K562 (cell line): ENCODE results near the gene GOLGB1. TPM values are rescaled to one million over a fixed set of nuclear protein-coding genes. Genes with fewer than 3 reads are reported as not detected.

Experiments used
- ATAC-seq: fragments of 200-7000 bp; cut with Tn5 transposase; 3 replicates; pipeline ENCODE4 v1.9.1; 2020; ENCODE audit warnings: moderate library complexity
- BruUV-seq: library from RNA; stranded (reverse); fragments of 400-500 nt; replicated peaks from 2 replicates; lab custom pipeline; 2021; lab: Mats Ljungman, UMichigan
- CTCF ChIA-PET: fragments of 300-600 bp; formaldehyde crosslinking; extraction: SDS; loops from one replicate; lab custom pipeline; 2021; ENCODE audit warnings: low intra/inter-chr PET ratio; lab: Yijun Ruan, JAX
- POLR2A ChIA-PET: fragments of 300-600, 350-650 bp; sonication (Branson Sonifier 250); formaldehyde crosslinking; extraction: SDS; loops from one replicate; lab custom pipeline; 2021; ENCODE audit warnings: antibody characterized with exemption, inconsistent platforms; lab: Yijun Ruan, JAX
- DNase-seq, 4 experiments: peaks; one replicate each; pipeline versions ENCODE4 v3.0.0 to v3.0.0-alpha.2; 2011 to 2018; ENCODE audit warnings: low spot score in 3 of 4, mixed read lengths in 3 of 4; ENCODE audit errors: extremely low read depth in 1 of 4
- FAIRE-seq: peaks from 2 replicates; lab custom pipeline; 2011; peaks lifted over from hg19 to GRCh38; lab: Jason Lieb, UNC
- H2AFZ ChIP-seq: 2 replicates; pipeline ENCODE4 v1.6.0; 2011; ENCODE audit warnings: low read depth, low read length, control low read depth, inconsistent platforms
- H3K27ac ChIP-seq: fragments of 200-600 bp; 3 replicates; pipeline ENCODE4 v1.8.0; 2011; ENCODE audit warnings: low read depth, mild to moderate bottlenecking, control low read depth, inconsistent platforms, low read length, moderate library complexity, mixed read lengths; ENCODE audit errors: extremely low read depth
- H3K27me3 ChIP-seq, 2 experiments: fragments of 300-600 bp in 1 of 2; 2 replicates in 1 of 2; 3 replicates in 1 of 2; pipeline versions ENCODE4 v1.6.0 to v1.8.0; 2011; ENCODE audit warnings: inconsistent platforms in 2 of 2, low read length in 2 of 2, mild to moderate bottlenecking in 1 of 2, mixed read lengths in 1 of 2, moderate library complexity in 1 of 2; ENCODE audit not compliant: control insufficient read depth in 2 of 2, insufficient read depth in 2 of 2
- H3K36me3 ChIP-seq: fragments of 300-600 bp; 3 replicates; pipeline ENCODE4 v1.8.0; 2011; ENCODE audit warnings: mild to moderate bottlenecking, low read length, inconsistent platforms; ENCODE audit not compliant: control insufficient read depth, insufficient read depth
- H3K4me1 ChIP-seq, 2 experiments: fragments of 200-600 bp in 1 of 2; replicated peaks in 1 of 2; 2 replicates in 1 of 2; 3 replicates in 1 of 2; pipeline versions ENCODE4 v1.5.1 to v1.8.0; 2011; ENCODE audit warnings: inconsistent platforms in 2 of 2, low read length in 2 of 2, mild to moderate bottlenecking in 1 of 2, mixed read lengths in 1 of 2, moderate library complexity in 1 of 2; ENCODE audit not compliant: control insufficient read depth in 2 of 2, insufficient read depth in 2 of 2
- H3K4me2 ChIP-seq: 2 replicates; pipeline ENCODE4 v1.6.1; 2011; ENCODE audit warnings: low read length, control low read depth, inconsistent platforms, mixed read lengths; ENCODE audit not compliant: insufficient read depth
- H3K4me3 ChIP-seq: fragments of 200-600 bp; sonication (generic), shearing (Covaris generic); 2 replicates; pipeline ENCODE4 v1.5.1; 2016; ENCODE audit warnings: control low read depth, inconsistent platforms
- H3K79me2 ChIP-seq: fragments of 200-600 bp; 3 replicates; pipeline ENCODE4 v1.8.0; 2011; ENCODE audit warnings: low read length, inconsistent platforms; ENCODE audit not compliant: control insufficient read depth, insufficient read depth
- H3K9ac ChIP-seq, 2 experiments: 2 replicates each; pipeline versions ENCODE4 v1.6.0 to v1.6.1; 2011; ENCODE audit warnings: low read depth in 2 of 2, low read length in 2 of 2, control low read depth in 1 of 2, inconsistent platforms in 1 of 2, mild to moderate bottlenecking in 1 of 2, mixed read lengths in 1 of 2; ENCODE audit not compliant: insufficient read depth in 1 of 2
- H3K9me1 ChIP-seq: one replicate; pipeline ENCODE4 v1.6.0; 2011; ENCODE audit warnings: inconsistent platforms, mild to moderate bottlenecking, low read length, moderate library complexity; ENCODE audit not compliant: control insufficient read depth, insufficient read depth
- H3K9me3 ChIP-seq: replicated peaks from 2 replicates; pipeline ENCODE4 v1.5.1; 2011; ENCODE audit warnings: low read depth, low read length, inconsistent platforms; ENCODE audit not compliant: control insufficient read depth, insufficient read depth
- H4K20me1 ChIP-seq: replicated peaks from 2 replicates; pipeline ENCODE4 v1.6.1; 2011; ENCODE audit warnings: low read length, inconsistent platforms, mixed read lengths; ENCODE audit not compliant: control insufficient read depth, insufficient read depth
- CTBP1 ChIP-seq: fragments of 450-650 bp; IDR thresholded peaks from 2 replicates; pipeline ENCODE4 v1.6.1; 2016; ENCODE audit warnings: borderline replicate concordance
- DIDO1 ChIP-seq: fragments of 450-650 bp; IDR thresholded peaks from 2 replicates; pipeline ENCODE4 v1.6.1; 2016; ENCODE audit warnings: low read depth, missing biosample characterization, missing genetic modification characterization
- HIVEP1 ChIP-seq: fragments of 250-450 bp; sonication (Bioruptor Pico); IDR thresholded peaks from 2 replicates; pipeline ENCODE4 v1.4.0; 2020; ENCODE audit warnings: mild to moderate bottlenecking
- KAT7 ChIP-seq: sonication (generic); formaldehyde crosslinking; IDR thresholded peaks from 2 replicates; pipeline ENCODE4 v1.8.0; 2022; ENCODE audit warnings: missing genetic modification reagents, mild to moderate bottlenecking, borderline replicate concordance
- MEIS2 ChIP-seq: fragments of 450-650 bp; IDR thresholded peaks from 2 replicates; pipeline ENCODE4 v1.6.1; 2014; ENCODE audit warnings: mild to moderate bottlenecking; ENCODE audit not compliant: partially characterized antibody
- MXI1 ChIP-seq: IDR thresholded peaks from 2 replicates; pipeline ENCODE4 v1.6.1; 2011; ENCODE audit warnings: low read depth, mild to moderate bottlenecking, improper control_type of control experiment, low read length
- NCOA2 ChIP-seq, 2 experiments: fragments of 450-650 bp; IDR thresholded peaks; 2 replicates each; pipeline ENCODE4 v1.6.1; 2018; ENCODE audit warnings: mild to moderate bottlenecking in 2 of 2, moderate library complexity in 1 of 2; ENCODE audit not compliant: partially characterized antibody in 2 of 2
- POU5F1 ChIP-seq: fragments of 150-350 bp; IDR thresholded peaks from 2 replicates; pipeline ENCODE4 v1.6.1; 2014; ENCODE audit warnings: borderline replicate concordance, low read length, low read depth, mild to moderate bottlenecking; ENCODE audit not compliant: partially characterized antibody
- ZKSCAN1 ChIP-seq: fragments of 150-350 bp; IDR thresholded peaks from 2 replicates; pipeline ENCODE4 v1.6.1; 2016; ENCODE audit warnings: low read depth, low read length
- ZNF175 ChIP-seq: fragments of 200-800 bp; sonication (Bioruptor generic); IDR thresholded peaks from 2 replicates; pipeline ENCODE4 v1.6.1; 2016; ENCODE audit warnings: low read depth, mild to moderate bottlenecking, missing genetic modification characterization, missing compliant biosample characterization
- ZNF3 ChIP-seq: fragments of 250-450 bp; sonication (Bioruptor Pico); IDR thresholded peaks from 2 replicates; pipeline ENCODE4 v1.5.0; 2021; ENCODE audit warnings: mild to moderate bottlenecking, moderate library complexity
- ZNF561 ChIP-seq: fragments of 450-650 bp; formaldehyde crosslinking; conservative IDR thresholded peaks from 2 replicates; pipeline ENCODE4 v1.4.0; 2020; ENCODE audit warnings: mild to moderate bottlenecking, moderate library complexity
- WGBS: fragments of 100-300 bp; shearing (Covaris generic); methylation state at CpG from one replicate; pipeline ENCODE4 v1.1.6; 2016; ENCODE audit warnings: low coverage, mixed read lengths; ENCODE audit not compliant: insufficient coverage; ENCODE audit errors: missing lambda C conversion rate; 5-methylcytosine and 5-hydroxymethylcytosine counted together
- in situ Hi-C: fragments of 300-500 bp; cut with MboI; formaldehyde crosslinking; loops from 4 replicates; pipeline ENCODE4 v1.15.0; 2018; ENCODE audit warnings: inconsistent platforms, mixed read lengths
- intact Hi-C: fragments of 100-400 bp; cut with micrococcal nuclease; formaldehyde crosslinking; loops from 2 replicates; pipeline ENCODE4 v1.14.2; 2022
- polyA plus RNA-seq, 8 experiments: library from polyadenylated mRNA; depleted of rRNA in 4 of 8; stranded (reverse) in 5 of 8; unstranded in 3 of 8; fragments of >200 nt; fragmentation: Nextera tagmentation in 2 of 8; fragmentation: Illumina TruSeq in 1 of 8; extraction: Ambion mirVana in 2 of 8; extraction: Trizol in 1 of 8; gene quantifications; 2 replicates each; pipeline versions ENCODE4 v1.2.1 to v1.2.3, GENCODE V29; 2011 to 2014; ENCODE audit warnings: inconsistent platforms in 1 of 8, missing spikeins in 1 of 8
- total RNA-seq, 7 experiments: library from RNA; depleted of rRNA in 6 of 7; stranded (reverse); fragments of >200 nt in 6 of 7; fragmentation: Illumina TruSeq in 2 of 7; extraction: Trizol in 2 of 7; gene quantifications; 2 replicates each; pipeline versions ENCODE4 v1.2.1 to v1.2.3, GENCODE V29; 2011 to 2021; ENCODE audit warnings: low replicate concordance in 1 of 7
- TF ChIP-seq, protein P1 (sequence below): sonication (generic); formaldehyde crosslinking; IDR thresholded peaks from 2 replicates; pipeline ENCODE4 v1.8.1; 2023; ENCODE audit warnings: mild to moderate bottlenecking, missing genetic modification reagents
- TF ChIP-seq, protein P2 (sequence below): sonication (generic); IDR thresholded peaks from 2 replicates; pipeline ENCODE4 v1.6.1; 2016
- TF ChIP-seq, protein P3 (sequence below), 3 experiments: IDR thresholded peaks in 2 of 3; conservative IDR thresholded peaks in 1 of 3; 2 replicates each; pipeline ENCODE4 v1.5.1; 2011 to 2012; ENCODE audit warnings: low read length in 3 of 3, mild to moderate bottlenecking in 3 of 3, control low read depth in 2 of 3, improper control_type of control experiment in 1 of 3, inconsistent platforms in 1 of 3, low read depth in 1 of 3, mixed read lengths in 1 of 3, moderate library complexity in 1 of 3; ENCODE audit not compliant: insufficient read depth in 2 of 3

GOLGB1 gene
- total and polyA plus RNA-seq, 9 of the 15 experiments (the other 6 are each of a cell fraction or from before 2014, with no cell fraction given), result 4.0 to 16.3 (median 9.7) TPM

DNA sequence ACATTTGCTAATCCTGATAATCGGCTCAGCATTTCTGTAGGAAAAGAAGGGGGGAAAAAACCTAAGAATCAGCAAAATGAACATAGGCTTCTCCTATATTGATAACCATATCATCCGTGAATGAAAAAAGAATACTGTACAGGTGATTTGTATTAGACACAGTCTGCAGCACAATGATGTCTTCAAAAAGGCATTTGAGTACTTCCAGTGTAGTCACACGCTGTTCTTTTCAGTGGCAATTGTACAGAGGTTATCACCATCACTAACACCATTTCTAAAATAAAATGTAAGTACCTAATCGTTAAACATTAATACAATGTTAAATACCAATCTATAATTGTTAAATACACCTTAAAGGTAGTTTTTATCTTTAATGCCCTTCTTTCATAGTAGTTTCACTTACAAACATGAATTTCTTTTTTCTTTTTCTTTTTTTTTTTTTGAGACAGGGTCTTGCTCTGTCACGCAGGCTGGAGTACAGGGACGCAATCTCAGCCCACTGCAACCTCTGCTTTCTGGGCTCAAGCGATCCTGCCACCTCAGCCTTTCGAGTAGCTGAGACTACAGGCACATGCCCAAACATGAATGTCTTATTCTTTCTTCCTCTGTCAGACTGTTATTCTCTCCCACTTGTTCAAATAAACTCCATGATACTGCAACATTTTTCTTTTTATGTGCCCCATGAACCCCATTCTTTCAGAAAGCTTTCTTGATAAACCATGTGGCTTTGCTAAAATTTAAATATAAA lies 18.4 kb downstream of the GOLGB1 start (continued):
- TF ChIP-seq NCOA2 (IDR thresholded peaks at IDR 0.05; ENCODE audit: partially characterized antibody in 2 of 2), result no peak
- TF ChIP-seq ZNF561, result no peak

DNA sequence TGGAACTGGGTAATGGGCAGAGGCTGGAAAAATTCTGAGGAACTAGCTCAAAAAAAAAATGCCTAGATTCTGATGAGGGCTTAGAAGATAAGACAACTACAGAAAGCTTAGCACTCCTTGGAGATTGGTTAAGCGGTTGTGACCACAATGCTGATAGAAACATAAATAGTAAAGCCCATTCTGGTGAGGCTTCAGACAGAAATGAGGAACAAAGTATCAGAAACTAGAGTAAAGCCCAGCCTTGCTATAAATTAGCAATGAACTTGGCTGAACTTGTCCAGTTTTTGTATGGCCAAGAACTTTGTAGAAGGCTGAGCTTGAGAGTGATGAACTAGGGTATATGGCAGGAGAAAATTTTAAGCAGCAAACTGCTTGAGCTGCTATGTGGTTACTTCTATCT lies 25.4 kb downstream of the GOLGB1 start:
- POLR2A ChIA-PET, result interaction anchor here (0.6 kb wide), 1 partner anchor 22 kb away, joined by 3 read pairs; no protein-coding TSS in a partner anchor
- Histone ChIP-seq H3K79me2 (no peaks in the 10 kb centered on the region), H3K4me1 (no peaks in the 10 kb centered on the region; a peak in 1 of 5 replicates), H3K36me3 (peaks cover 46% of the 10 kb centered on the region; the same call in 2 of the 3 replicates), H2AFZ (no peak overlapping the region), H3K9ac (no peak overlapping the region), H3K4me3 (no peak overlapping the region), H3K27me3 (no peaks in the 10 kb centered on the region), H3K4me2 (no peak overlapping the region), H3K27ac (no peak overlapping the region), H4K20me1 (no peaks in the 10 kb centered on the region), H3K9me3 (no peaks in the 10 kb centered on the region), H3K9me1 (no peaks in the 10 kb centered on the region)
- CTCF ChIA-PET, result no interaction called here
- no TSS peak for BruUV-seq
- DNase-seq (peak in 1 of 4 experiments; percentile 4), ATAC-seq (no peak), FAIRE-seq (no peak)
- in situ Hi-C loops, result no loop called here
- WGBS, result 22% methylated on average over 1 of the region's 1 CpG
- intact Hi-C loops, result no loop called here
- TF ChIP-seq ZKSCAN1, result no peak
- no peak for TF ChIP-seq ZNF3 (CRISPR knock-in tag)
- TF ChIP-seq ZNF175 (CRISPR knock-in tag), result no peak
- TF ChIP-seq, protein P1, sequence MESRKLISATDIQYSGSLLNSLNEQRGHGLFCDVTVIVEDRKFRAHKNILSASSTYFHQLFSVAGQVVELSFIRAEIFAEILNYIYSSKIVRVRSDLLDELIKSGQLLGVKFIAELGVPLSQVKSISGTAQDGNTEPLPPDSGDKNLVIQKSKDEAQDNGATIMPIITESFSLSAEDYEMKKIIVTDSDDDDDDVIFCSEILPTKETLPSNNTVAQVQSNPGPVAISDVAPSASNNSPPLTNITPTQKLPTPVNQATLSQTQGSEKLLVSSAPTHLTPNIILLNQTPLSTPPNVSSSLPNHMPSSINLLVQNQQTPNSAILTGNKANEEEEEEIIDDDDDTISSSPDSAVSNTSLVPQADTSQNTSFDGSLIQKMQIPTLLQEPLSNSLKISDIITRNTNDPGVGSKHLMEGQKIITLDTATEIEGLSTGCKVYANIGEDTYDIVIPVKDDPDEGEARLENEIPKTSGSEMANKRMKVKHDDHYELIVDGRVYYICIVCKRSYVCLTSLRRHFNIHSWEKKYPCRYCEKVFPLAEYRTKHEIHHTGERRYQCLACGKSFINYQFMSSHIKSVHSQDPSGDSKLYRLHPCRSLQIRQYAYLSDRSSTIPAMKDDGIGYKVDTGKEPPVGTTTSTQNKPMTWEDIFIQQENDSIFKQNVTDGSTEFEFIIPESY (CRISPR knock-in tag), result no peak
- no peak for TF ChIP-seq HIVEP1 (CRISPR knock-in tag)
- TF ChIP-seq ZNF561, result no peak
- TF ChIP-seq POU5F1, result no peak
- no peak for TF ChIP-seq CTBP1
- no peak for TF ChIP-seq KAT7
- TF ChIP-seq DIDO1 (tag), result no peak
- TF ChIP-seq MXI1, result no peak
- TF ChIP-seq, protein P2, sequence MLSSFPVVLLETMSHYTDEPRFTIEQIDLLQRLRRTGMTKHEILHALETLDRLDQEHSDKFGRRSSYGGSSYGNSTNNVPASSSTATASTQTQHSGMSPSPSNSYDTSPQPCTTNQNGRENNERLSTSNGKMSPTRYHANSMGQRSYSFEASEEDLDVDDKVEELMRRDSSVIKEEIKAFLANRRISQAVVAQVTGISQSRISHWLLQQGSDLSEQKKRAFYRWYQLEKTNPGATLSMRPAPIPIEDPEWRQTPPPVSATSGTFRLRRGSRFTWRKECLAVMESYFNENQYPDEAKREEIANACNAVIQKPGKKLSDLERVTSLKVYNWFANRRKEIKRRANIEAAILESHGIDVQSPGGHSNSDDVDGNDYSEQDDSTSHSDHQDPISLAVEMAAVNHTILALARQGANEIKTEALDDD, result peak; percentile 66
- peak; percentile 20 for TF ChIP-seq MEIS2
- TF ChIP-seq, protein P3, sequence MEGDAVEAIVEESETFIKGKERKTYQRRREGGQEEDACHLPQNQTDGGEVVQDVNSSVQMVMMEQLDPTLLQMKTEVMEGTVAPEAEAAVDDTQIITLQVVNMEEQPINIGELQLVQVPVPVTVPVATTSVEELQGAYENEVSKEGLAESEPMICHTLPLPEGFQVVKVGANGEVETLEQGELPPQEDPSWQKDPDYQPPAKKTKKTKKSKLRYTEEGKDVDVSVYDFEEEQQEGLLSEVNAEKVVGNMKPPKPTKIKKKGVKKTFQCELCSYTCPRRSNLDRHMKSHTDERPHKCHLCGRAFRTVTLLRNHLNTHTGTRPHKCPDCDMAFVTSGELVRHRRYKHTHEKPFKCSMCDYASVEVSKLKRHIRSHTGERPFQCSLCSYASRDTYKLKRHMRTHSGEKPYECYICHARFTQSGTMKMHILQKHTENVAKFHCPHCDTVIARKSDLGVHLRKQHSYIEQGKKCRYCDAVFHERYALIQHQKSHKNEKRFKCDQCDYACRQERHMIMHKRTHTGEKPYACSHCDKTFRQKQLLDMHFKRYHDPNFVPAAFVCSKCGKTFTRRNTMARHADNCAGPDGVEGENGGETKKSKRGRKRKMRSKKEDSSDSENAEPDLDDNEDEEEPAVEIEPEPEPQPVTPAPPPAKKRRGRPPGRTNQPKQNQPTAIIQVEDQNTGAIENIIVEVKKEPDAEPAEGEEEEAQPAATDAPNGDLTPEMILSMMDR (IDR thresholded peaks at IDR 0.05 in 2 of 3, conservative IDR thresholded peaks at IDR 0.05 in 1 of 3; ENCODE audit: insufficient read depth in 2 of 3, low read depth in 1 of 3, low read length in 3 of 3), result no peak
